GM10266 (cell line): ENCODE data around the gene BIRC2.

Experiments
- DNase-seq: peaks from one replicate; pipeline ENCODE4 v3.0.0; 2012; ENCODE audit errors: extremely low spot score
- TF ChIP-seq, protein P1 (sequence below): IDR thresholded peaks from 2 replicates; pipeline ENCODE4 v1.5.1; 2012; ENCODE audit warnings: mild to moderate bottlenecking, low read depth; ENCODE audit not compliant: control insufficient read depth, insufficient read depth; ENCODE audit errors: missing control alignments

Gene BIRC2

GRCh38 chr11:102426000-102426399 lies 79.0 kb downstream of the BIRC2 start:
- TF ChIP-seq, protein P1, sequence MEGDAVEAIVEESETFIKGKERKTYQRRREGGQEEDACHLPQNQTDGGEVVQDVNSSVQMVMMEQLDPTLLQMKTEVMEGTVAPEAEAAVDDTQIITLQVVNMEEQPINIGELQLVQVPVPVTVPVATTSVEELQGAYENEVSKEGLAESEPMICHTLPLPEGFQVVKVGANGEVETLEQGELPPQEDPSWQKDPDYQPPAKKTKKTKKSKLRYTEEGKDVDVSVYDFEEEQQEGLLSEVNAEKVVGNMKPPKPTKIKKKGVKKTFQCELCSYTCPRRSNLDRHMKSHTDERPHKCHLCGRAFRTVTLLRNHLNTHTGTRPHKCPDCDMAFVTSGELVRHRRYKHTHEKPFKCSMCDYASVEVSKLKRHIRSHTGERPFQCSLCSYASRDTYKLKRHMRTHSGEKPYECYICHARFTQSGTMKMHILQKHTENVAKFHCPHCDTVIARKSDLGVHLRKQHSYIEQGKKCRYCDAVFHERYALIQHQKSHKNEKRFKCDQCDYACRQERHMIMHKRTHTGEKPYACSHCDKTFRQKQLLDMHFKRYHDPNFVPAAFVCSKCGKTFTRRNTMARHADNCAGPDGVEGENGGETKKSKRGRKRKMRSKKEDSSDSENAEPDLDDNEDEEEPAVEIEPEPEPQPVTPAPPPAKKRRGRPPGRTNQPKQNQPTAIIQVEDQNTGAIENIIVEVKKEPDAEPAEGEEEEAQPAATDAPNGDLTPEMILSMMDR: no peak
- DNase-seq: no peak

- DNase-seq: no peak
Measured at GRCh38 chr11:102426570-102426969, 79.6 kb downstream of the BIRC2 start.

DNA sequence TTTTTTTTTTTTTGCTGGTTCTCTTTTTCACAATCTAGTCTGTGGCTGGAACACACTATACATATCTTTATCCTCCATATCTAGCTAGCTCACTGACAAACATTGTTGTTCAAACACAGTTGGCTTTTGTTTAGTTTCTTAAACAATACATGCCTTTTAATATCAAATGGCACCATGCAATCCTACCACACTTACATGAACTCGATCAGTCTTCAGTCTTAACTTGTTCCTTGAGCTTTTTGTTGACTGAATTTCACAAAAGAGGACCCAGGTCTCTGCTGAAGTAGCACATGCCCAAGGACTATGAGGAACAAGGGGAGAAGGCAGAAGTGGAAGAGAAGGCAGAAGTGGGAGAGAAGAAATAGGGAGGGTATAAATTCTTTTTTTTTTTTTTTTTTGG lies 80.1 kb downstream of the BIRC2 start:
- DNase-seq: no peak
- TF ChIP-seq, protein P1: no peak

More at GRCh38 chr11:102426570-102426969, 79.6 kb downstream of the BIRC2 start:
- TF ChIP-seq, protein P1: no peak
